Activated CD4-positive, alpha-beta T cell treated with anti-CD3 and anti-CD28 coated beads, Interleukin-2, amount 50 U/mL, for 48 hours (primary cell): ENCODE results near the gene PCDHA1.
"Not testable (repeated sequence)": the region's sequence is repeated elsewhere in the genome, so short reads cannot be mapped to it uniquely, and the experiment has no call there.

ENCODE experiments used
- DNase-seq, 2 experiments: peaks; one replicate each; pipeline ENCODE4 v3.0.0-alpha.2; 2020

Gene PCDHA1

GRCh38 chr5:140855772-140856674, 70.1 kb downstream of the PCDHA1 start, which contains the start of gene PCDHA10:
PCDHA10 (plus strand) TSS chr5:140855897; CDS start chr5:140856049, 152 bp downstream.
- DNase-seq, result no peak

- no peak for DNase-seq
Measured at GRCh38 chr5:140857177-140857986, 71.4 kb downstream of the PCDHA1 start.

- DNase-seq, result no peak
Measured at GRCh38 chr5:140857987-140858240, 72.0 kb downstream of the PCDHA1 start.

- DNase-seq, result no peak
Measured at GRCh38 chr5:140862441-140863295, 76.7 kb downstream of the PCDHA1 start.

- no peak for DNase-seq
Measured at GRCh38 chr5:140868721-140869554, 83.0 kb downstream of the PCDHA1 start, which contains the start of gene PCDHA11. PCDHA11 (plus strand) TSS chr5:140868957; CDS start chr5:140869104, 147 bp downstream.

GRCh38 chr5:140869555-140869886, 83.6 kb downstream of the PCDHA1 start:
- DNase-seq, result no peak

- no peak for DNase-seq
Measured at GRCh38 chr5:140870221-140871201, 84.6 kb downstream of the PCDHA1 start.

GRCh38 chr5:140875085-140876065, 89.4 kb downstream of the PCDHA1 start, which contains the start of gene PCDHA12:
PCDHA12 (plus strand) TSS chr5:140875308; CDS start chr5:140875473, 165 bp downstream.
- no peak for DNase-seq

- not testable (repeated sequence) for DNase-seq
Measured at GRCh38 chr5:140876541-140877261, 90.8 kb downstream of the PCDHA1 start.

- DNase-seq, result no peak
Measured at GRCh38 chr5:140877262-140877581, 91.3 kb downstream of the PCDHA1 start.

GRCh38 chr5:140881889-140882590, 96.1 kb downstream of the PCDHA1 start, which contains the start of gene PCDHA13:
PCDHA13 (plus strand) TSS chr5:140882124; CDS start chr5:140882269, 145 bp downstream.
- no peak for DNase-seq

- no peak for DNase-seq
Measured at GRCh38 chr5:140882591-140882899, 96.6 kb downstream of the PCDHA1 start.

GRCh38 chr5:140883373-140883772, 97.4 kb downstream of the PCDHA1 start:
- no peak for DNase-seq

- no peak for DNase-seq
Measured at GRCh38 chr5:140883927-140884697, 98.2 kb downstream of the PCDHA1 start.

- no peak for DNase-seq
Measured at GRCh38 chr5:140916325-140916724, 130.4 kb downstream of the PCDHA1 start.

GRCh38 chr5:140923601-140924000, 137.7 kb downstream of the PCDHA1 start:
- no peak for DNase-seq

GRCh38 chr5:140925806-140926442, 140.0 kb downstream of the PCDHA1 start, which contains the start of gene PCDHAC1:
PCDHAC1 (plus strand) TSS chr5:140926299; CDS start chr5:140926893, 594 bp downstream.
- no peak for DNase-seq
